Astrocyte of the spinal cord (primary cell): Measurements from ENCODE around the gene IL10.

Source experiments
- DNase-seq: peaks from one replicate; pipeline ENCODE4 v3.0.0; 2011; ENCODE audit warnings: low read depth, low spot score
- H3K4me3 ChIP-seq: 2 replicates; pipeline ENCODE4 v1.5.1; 2011; ENCODE audit warnings: low read depth, mild to moderate bottlenecking, low read length, moderate library complexity
- in situ Hi-C: cut with HindIII; loops from 2 replicates; pipeline ENCODE4 v1.10.0; 2017; ENCODE audit warnings: low sequenced_read_pairs
- TF ChIP-seq, protein P1 (sequence below): IDR thresholded peaks from 2 replicates; pipeline ENCODE4 v1.5.1; 2012; ENCODE audit warnings: low read depth, mild to moderate bottlenecking, low read length, inconsistent platforms

IL10 gene

DNA sequence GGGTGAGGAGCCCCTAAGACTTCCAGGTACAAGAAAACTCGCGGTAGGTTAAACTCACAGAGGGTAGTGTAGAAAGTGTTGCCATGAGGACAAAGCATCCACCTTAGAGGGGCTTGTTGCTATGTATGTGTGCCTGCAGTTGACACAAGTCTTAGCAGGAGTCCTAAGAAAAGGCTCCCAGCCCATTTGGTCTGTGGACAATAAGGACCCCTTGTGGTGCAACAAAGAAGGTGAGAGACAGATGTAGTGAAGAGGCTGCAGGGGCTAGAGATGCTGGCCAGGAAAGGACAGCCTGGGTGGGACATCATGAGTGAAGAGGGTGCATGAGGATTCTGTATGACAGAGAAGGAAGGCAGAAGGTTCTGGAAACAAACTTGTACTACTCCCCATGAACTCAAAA is 36.3 kb upstream of the IL10 start:
- DNase-seq: peak; percentile 39
- in situ Hi-C loops: no loop called here
- TF ChIP-seq, protein P1, sequence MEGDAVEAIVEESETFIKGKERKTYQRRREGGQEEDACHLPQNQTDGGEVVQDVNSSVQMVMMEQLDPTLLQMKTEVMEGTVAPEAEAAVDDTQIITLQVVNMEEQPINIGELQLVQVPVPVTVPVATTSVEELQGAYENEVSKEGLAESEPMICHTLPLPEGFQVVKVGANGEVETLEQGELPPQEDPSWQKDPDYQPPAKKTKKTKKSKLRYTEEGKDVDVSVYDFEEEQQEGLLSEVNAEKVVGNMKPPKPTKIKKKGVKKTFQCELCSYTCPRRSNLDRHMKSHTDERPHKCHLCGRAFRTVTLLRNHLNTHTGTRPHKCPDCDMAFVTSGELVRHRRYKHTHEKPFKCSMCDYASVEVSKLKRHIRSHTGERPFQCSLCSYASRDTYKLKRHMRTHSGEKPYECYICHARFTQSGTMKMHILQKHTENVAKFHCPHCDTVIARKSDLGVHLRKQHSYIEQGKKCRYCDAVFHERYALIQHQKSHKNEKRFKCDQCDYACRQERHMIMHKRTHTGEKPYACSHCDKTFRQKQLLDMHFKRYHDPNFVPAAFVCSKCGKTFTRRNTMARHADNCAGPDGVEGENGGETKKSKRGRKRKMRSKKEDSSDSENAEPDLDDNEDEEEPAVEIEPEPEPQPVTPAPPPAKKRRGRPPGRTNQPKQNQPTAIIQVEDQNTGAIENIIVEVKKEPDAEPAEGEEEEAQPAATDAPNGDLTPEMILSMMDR: peak; percentile 54
- no peak overlapping the region for H3K4me3 ChIP-seq

DNA sequence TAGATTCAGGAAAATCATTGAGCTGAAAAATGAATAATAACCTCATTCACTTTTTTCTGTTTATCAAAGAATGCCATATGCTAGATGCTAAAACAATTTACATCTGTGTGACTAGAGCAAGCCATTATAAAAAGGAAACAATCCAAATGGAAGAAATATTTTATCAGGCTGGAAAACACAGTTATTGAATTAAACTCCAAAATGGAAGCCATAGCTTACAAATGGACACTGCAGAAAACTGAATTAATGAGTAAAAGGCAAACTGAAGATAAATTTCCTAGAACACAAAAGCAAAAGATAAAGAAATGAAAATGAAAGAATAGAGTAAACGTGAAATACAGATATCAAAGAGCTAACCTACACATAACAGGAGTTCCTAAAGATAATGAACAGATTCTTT is 33.1 kb upstream of the IL10 start:
- DNase-seq: no peak
- in situ Hi-C loops: no loop called here
- H3K4me3 ChIP-seq: no peak overlapping the region
- TF ChIP-seq, protein P1: no peak

DNA sequence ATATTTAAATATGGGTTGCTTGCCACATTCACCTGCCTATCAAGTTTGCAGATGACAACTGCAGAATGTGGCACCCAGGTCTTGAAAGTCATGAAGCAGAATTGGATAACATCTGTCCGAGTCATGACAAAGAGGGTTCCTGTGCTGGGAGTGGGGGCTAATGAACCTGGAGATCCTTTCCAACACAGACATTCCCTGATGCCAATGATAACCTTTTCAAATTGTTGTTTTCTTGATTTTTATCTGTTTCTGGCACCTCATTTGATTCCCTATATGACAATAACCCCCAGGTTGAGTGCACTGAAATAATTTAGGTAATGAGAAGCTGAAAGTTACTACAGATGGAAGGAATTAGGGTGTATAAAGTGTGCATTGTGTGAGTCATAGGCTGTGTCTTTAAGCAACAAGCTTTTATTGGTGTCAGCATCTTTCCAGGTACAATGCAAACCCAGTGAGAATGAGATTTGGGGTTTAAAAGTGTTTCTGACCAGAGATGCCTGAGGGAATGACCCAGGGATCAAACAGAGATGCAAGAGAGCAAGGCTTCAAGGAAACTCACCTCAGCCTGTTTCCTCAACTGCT is 32.0 kb upstream of the IL10 start:
- in situ Hi-C loops: no loop called here
- TF ChIP-seq, protein P1: no peak
- H3K4me3 ChIP-seq: no peak overlapping the region
- no peak for DNase-seq

DNA sequence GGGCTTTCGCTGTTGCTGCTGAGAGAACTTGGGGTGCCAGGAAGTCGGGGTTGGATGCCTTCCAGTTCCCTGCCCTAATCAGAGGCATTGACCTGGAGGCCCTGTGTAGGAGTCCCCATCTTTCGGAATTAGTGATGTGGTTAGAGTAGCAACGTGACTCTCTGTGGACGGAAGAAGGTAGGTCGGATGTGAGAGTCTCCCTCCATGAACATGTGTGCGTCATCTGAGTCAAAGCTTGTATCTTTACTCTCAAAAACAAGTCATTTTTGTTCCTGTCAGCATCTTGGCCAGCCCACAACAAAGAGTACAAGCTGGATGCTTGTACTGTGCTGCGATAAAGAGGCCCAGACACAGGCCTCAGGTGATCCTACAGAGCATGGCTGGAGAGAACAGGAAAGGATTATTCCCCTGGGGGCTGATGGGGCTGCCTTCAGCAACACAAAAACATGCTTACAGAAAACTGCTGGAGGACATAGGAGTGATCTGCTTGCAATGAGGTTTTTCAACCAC is 31.0 kb upstream of the IL10 start:
- TF ChIP-seq, protein P1: no peak
- in situ Hi-C loops: no loop called here
- DNase-seq: no peak

DNA sequence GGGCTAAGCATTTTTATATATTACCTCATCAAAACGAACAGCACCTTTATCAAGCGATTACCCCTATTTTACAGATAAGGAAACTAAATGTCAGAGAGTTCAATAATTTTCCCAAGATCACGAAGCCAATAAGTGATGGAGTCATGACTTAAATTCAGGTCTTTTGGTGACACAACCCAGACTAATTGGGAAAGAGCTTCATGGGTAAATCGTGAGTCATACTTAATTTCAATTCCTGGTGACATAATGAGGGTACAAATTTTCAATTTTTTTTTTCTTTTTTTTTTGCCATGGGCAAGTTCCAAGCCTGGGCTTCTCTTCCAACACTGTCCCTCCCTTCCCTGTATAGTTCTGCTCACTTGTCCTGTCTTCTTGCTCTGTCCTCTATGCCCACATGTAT is 30.1 kb upstream of the IL10 start:
- TF ChIP-seq, protein P1: no peak
- in situ Hi-C loops: no loop called here
- no peak overlapping the region for H3K4me3 ChIP-seq
- DNase-seq: no peak

More for the DNA sequence above, 31.0 kb upstream of the IL10 start:
- no peak overlapping the region for H3K4me3 ChIP-seq

DNA sequence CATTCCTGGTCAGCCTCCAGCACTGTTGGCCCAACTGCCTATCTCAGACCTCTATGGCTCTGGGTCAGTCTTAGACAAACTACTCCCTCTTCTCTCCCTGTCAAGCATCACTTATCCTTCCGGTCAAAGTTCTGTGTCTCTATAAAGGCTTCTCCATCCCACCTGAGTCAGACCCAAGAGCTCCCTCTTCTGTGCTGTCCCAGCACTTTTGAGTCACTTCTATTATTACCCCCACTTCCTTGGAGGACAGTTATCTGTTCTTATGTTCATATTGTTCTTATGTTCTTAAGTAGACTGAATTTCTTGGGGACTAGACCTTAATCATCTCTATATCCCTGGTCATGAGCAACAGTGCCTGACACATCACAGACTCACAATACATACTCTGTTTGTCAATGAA is 29.2 kb upstream of the IL10 start:
- TF ChIP-seq, protein P1: no peak
- no peak for DNase-seq
- no peak overlapping the region for H3K4me3 ChIP-seq
- in situ Hi-C loops: no loop called here
